ENCODE results near the gene HOXC11.

HOXC11 gene

GRCh38 chr12:53937099-53937498 lies 35.8 kb upstream of the HOXC11 start:
- TF ChIP-seq POLR2AphosphoS5 (IDR thresholded peaks at IDR 0.05; ENCODE audit: low read depth) (no peak), GABPA (IDR thresholded peaks at IDR 0.05; ENCODE audit: low read depth) (no peak), SPI1 (IDR thresholded peaks at IDR 0.05; ENCODE audit: borderline replicate concordance, low read depth) (no peak), CTCF (IDR thresholded peaks at IDR 0.05; ENCODE audit: insufficient read depth, low read length) (no peak)
- TF ChIP-seq, protein P1, sequence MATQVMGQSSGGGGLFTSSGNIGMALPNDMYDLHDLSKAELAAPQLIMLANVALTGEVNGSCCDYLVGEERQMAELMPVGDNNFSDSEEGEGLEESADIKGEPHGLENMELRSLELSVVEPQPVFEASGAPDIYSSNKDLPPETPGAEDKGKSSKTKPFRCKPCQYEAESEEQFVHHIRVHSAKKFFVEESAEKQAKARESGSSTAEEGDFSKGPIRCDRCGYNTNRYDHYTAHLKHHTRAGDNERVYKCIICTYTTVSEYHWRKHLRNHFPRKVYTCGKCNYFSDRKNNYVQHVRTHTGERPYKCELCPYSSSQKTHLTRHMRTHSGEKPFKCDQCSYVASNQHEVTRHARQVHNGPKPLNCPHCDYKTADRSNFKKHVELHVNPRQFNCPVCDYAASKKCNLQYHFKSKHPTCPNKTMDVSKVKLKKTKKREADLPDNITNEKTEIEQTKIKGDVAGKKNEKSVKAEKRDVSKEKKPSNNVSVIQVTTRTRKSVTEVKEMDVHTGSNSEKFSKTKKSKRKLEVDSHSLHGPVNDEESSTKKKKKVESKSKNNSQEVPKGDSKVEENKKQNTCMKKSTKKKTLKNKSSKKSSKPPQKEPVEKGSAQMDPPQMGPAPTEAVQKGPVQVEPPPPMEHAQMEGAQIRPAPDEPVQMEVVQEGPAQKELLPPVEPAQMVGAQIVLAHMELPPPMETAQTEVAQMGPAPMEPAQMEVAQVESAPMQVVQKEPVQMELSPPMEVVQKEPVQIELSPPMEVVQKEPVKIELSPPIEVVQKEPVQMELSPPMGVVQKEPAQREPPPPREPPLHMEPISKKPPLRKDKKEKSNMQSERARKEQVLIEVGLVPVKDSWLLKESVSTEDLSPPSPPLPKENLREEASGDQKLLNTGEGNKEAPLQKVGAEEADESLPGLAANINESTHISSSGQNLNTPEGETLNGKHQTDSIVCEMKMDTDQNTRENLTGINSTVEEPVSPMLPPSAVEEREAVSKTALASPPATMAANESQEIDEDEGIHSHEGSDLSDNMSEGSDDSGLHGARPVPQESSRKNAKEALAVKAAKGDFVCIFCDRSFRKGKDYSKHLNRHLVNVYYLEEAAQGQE (IDR thresholded peaks at IDR 0.05; ENCODE audit: insufficient replicate concordance, low read depth): no peak
- Histone ChIP-seq H3K27ac (replicated peaks) (no peak overlapping the region), H3K27me3 (ENCODE audit: insufficient read depth, poor library complexity, severe bottlenecking) (peaks cover 82% of the 10 kb centered on the region), H3K4me3 (replicated peaks; ENCODE audit: insufficient read depth, low read length) (no peak overlapping the region)
- no peak for DNase-seq (ENCODE audit: low read depth in 1 of 2, low spot score in 1 of 2)

DNA sequence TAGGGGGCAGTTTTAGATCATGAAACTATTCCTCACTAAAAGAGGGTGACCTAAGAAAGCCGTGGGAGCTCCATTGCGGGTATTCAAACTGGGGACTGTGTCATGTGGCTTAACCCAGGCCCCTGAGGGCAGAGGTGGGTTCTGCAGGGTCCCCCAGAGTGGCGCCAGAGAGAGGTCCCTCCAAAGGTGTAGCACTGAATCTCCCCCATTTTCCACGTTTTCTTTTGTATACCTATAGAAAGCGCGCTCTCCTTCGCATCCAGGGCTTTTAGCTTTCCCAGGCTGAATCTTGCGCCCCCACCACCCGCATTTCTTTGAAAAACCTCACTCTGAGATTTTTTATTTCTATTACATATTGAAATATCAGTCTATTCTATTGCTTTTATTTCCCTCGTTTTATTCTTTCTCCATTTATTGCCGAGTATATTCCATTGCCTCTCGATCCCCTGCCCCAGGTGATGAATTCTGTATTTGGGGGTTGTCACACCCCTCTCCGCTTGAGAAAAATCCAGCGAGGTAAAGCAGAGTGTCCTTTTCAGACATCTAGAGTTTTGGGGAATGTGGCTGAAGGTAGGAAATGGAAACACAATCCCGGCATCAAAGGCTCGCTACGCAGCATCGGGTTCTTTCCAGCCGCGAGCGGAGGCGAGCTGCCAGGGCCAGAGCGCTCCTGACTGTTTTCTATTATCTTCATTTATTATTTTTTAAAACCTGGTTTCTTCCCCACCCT lies 35.2 kb upstream of the HOXC11 start:
- Histone ChIP-seq H3K4me3 (replicated peaks; ENCODE audit: insufficient read depth, low read length) (no peak overlapping the region), H3K27ac (replicated peaks) (no peak overlapping the region), H3K27me3 (ENCODE audit: insufficient read depth, poor library complexity, severe bottlenecking) (peaks cover 78% of the 10 kb centered on the region)
- TF ChIP-seq SPI1 (IDR thresholded peaks at IDR 0.05; ENCODE audit: borderline replicate concordance, low read depth) (no peak), POLR2AphosphoS5 (IDR thresholded peaks at IDR 0.05; ENCODE audit: low read depth) (no peak), GABPA (IDR thresholded peaks at IDR 0.05; ENCODE audit: low read depth) (no peak), CTCF (IDR thresholded peaks at IDR 0.05; ENCODE audit: insufficient read depth, low read length) (no peak)
- TF ChIP-seq, protein P1 (IDR thresholded peaks at IDR 0.05; ENCODE audit: insufficient replicate concordance, low read depth): no peak
- no peak for DNase-seq (ENCODE audit: low read depth in 1 of 2, low spot score in 1 of 2)

DNA sequence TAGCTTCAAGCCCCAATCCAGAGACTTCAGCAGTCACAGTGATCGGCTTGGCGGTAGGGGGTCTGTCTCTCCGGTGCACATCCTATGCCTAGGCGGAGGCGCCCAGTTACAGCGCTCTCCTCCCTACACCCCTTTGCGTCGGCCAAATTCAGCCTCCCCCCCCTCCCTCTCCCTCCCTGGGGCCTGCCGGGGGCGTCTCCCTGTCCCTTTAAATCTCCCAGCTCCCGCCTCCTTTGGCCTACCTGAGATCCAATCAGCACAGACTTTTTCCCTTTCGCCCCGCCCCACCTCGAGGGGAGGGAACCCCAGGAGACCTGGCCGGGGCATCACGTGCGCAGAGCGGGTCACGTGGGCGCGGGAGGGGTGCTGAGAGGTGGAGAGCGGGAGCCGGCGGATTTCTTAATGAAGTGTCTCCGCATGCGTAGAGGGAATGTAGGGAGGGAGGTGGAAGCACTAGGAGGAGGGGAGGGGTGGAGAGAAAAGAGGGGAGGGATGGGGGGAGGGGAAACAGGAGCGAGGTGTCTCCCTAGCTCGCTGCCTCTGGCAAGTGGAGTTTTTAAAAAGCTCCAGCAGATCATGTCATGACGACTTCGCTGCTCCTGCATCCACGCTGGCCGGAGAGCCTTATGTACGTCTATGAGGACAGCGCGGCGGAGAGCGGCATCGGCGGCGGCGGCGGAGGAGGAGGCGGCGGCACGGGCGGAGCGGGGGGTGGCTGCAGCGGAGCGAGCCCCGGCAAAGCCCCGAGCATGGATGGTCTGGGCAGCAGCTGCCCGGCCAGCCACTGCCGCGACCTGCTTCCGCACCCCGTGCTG lies 34.4 kb upstream of the HOXC11 start, which contains the start of gene HOXC13:
Gene HOXC13 (plus strand): TSS at position 506 of the 815 bp plus-strand sequence. CDS start 76 bp downstream, at position 582.
- peaks cover 80% of the 10 kb centered on the region for H3K27me3 ChIP-seq (ENCODE audit: insufficient read depth, poor library complexity, severe bottlenecking)
- DNase-seq (ENCODE audit: low read depth in 1 of 2, low spot score in 1 of 2): no peak
- no peak within 1 kb of the TSS for H3K27ac ChIP-seq (replicated peaks)
- TF ChIP-seq CTCF (IDR thresholded peaks at IDR 0.05; ENCODE audit: insufficient read depth, low read length) (no peak), GABPA (IDR thresholded peaks at IDR 0.05; ENCODE audit: low read depth) (no peak), SPI1 (IDR thresholded peaks at IDR 0.05; ENCODE audit: borderline replicate concordance, low read depth) (no peak), POLR2AphosphoS5 (IDR thresholded peaks at IDR 0.05; ENCODE audit: low read depth) (no peak)
- H3K4me3 ChIP-seq (replicated peaks; ENCODE audit: insufficient read depth, low read length): no peak within 1 kb of the TSS
